SK-N-SH treated with all-trans-retinoic acid at 6 μM for 48 hours (cell line): ENCODE results near the gene RPRD2.

Experiments
- ATAC-seq: fragments of 200-7000 bp; cut with Tn5 transposase; 3 replicates; pipeline ENCODE4 v1.9.1; 2020; ENCODE audit warnings: mild to moderate bottlenecking, moderate library complexity
- ARNTL ChIP-seq: fragments of 450-650 bp; formaldehyde crosslinking; IDR thresholded peaks from 2 replicates; pipeline ENCODE4 v1.5.0; 2020; ENCODE audit warnings: low read depth, mild to moderate bottlenecking, moderate library complexity, borderline replicate concordance
- BACH2 ChIP-seq: fragments of 250-450 bp; sonication (Bioruptor Pico); IDR thresholded peaks from 2 replicates; pipeline ENCODE4 v1.9.0; 2021; ENCODE audit warnings: mild to moderate bottlenecking, borderline replicate concordance
- CSDC2 ChIP-seq: fragments of 250-450 bp; sonication (Bioruptor Pico); IDR thresholded peaks from 2 replicates; pipeline ENCODE4 v1.5.0; 2020; ENCODE audit warnings: mild to moderate bottlenecking, moderate library complexity
- ESRRG ChIP-seq: fragments of 250-450 bp; sonication (Bioruptor Pico); IDR thresholded peaks from 2 replicates; pipeline ENCODE4 v1.6.1; 2021; ENCODE audit warnings: mild to moderate bottlenecking
- ISL1 ChIP-seq: fragments of 250-450 bp; sonication (Bioruptor Pico); IDR thresholded peaks from 2 replicates; pipeline ENCODE4 v2.1.2; 2022; ENCODE audit warnings: mild to moderate bottlenecking, moderate library complexity
- OSR1 ChIP-seq: fragments of 250-450 bp; sonication (Bioruptor Pico); IDR thresholded peaks from 2 replicates; pipeline ENCODE4 v1.8.0; 2022; ENCODE audit warnings: moderate library complexity, mild to moderate bottlenecking, inconsistent platforms
- PPARA ChIP-seq: fragments of 250-450 bp; sonication (Bioruptor Pico); IDR thresholded peaks from 2 replicates; pipeline ENCODE4 v1.5.0; 2020; ENCODE audit warnings: mild to moderate bottlenecking, borderline replicate concordance
- RARB ChIP-seq: fragments of 250-450 bp; sonication (Bioruptor Pico); IDR thresholded peaks from 2 replicates; pipeline ENCODE4 v1.8.0; 2021; ENCODE audit warnings: mild to moderate bottlenecking, moderate library complexity
- SNAI2 ChIP-seq: fragments of 250-450 bp; sonication (Bioruptor Pico); IDR thresholded peaks from 2 replicates; pipeline ENCODE4 v1.5.0; 2020; ENCODE audit warnings: mild to moderate bottlenecking, moderate library complexity
- TCF4 ChIP-seq: fragments of 250-450 bp; sonication (Bioruptor Pico); IDR thresholded peaks from 2 replicates; pipeline ENCODE4 v1.8.0; 2021; ENCODE audit warnings: mild to moderate bottlenecking, moderate library complexity, borderline replicate concordance
- TOX ChIP-seq: fragments of 250-450 bp; sonication (Bioruptor Pico); IDR thresholded peaks from 2 replicates; pipeline ENCODE4 v1.8.0; 2021; ENCODE audit warnings: mild to moderate bottlenecking, moderate library complexity, borderline replicate concordance
- ZC3H10 ChIP-seq: fragments of 250-450 bp; sonication (Bioruptor Pico); IDR thresholded peaks from 2 replicates; pipeline ENCODE4 v1.5.1; 2021; ENCODE audit warnings: mild to moderate bottlenecking, moderate library complexity
- ZFP3 ChIP-seq: fragments of 250-450 bp; sonication (Bioruptor Pico); IDR thresholded peaks from 2 replicates; pipeline ENCODE4 v1.5.0; 2020; ENCODE audit warnings: mild to moderate bottlenecking, moderate library complexity
- ZFP30 ChIP-seq: fragments of 450-650 bp; formaldehyde crosslinking; IDR thresholded peaks from 2 replicates; pipeline ENCODE4 v1.5.0; 2022; ENCODE audit warnings: mild to moderate bottlenecking, moderate library complexity
- ZNF70 ChIP-seq: fragments of 450-650 bp; formaldehyde crosslinking; IDR thresholded peaks from 2 replicates; pipeline ENCODE4 v1.5.0; 2020; ENCODE audit warnings: mild to moderate bottlenecking, moderate library complexity
- ZNF8 ChIP-seq: fragments of 450-650 bp; formaldehyde crosslinking; IDR thresholded peaks from 2 replicates; pipeline ENCODE4 v1.5.0; 2020; ENCODE audit warnings: mild to moderate bottlenecking, moderate library complexity
- TF ChIP-seq, protein P1 (sequence below): fragments of 250-450 bp; sonication (Bioruptor Pico); IDR thresholded peaks from 2 replicates; pipeline ENCODE4 v1.5.1; 2020; ENCODE audit warnings: low read depth, mild to moderate bottlenecking, moderate library complexity
- TF ChIP-seq, protein P2 (sequence below): fragments of 250-450 bp; sonication (Bioruptor Pico); IDR thresholded peaks from 2 replicates; pipeline ENCODE4 v1.8.0; 2021; ENCODE audit warnings: low read depth, mild to moderate bottlenecking, moderate library complexity, borderline replicate concordance
- TF ChIP-seq, protein P3 (sequence below): fragments of 250-450 bp; sonication (Bioruptor Pico); IDR thresholded peaks from 2 replicates; pipeline ENCODE4 v1.5.0; 2020; ENCODE audit warnings: mild to moderate bottlenecking, moderate library complexity
- TF ChIP-seq, protein P4 (sequence below): fragments of 250-450 bp; sonication (Bioruptor Pico); IDR thresholded peaks from 2 replicates; pipeline ENCODE4 v1.8.0; 2020; ENCODE audit warnings: mild to moderate bottlenecking, moderate library complexity, borderline replicate concordance

The RPRD2 gene

DNA sequence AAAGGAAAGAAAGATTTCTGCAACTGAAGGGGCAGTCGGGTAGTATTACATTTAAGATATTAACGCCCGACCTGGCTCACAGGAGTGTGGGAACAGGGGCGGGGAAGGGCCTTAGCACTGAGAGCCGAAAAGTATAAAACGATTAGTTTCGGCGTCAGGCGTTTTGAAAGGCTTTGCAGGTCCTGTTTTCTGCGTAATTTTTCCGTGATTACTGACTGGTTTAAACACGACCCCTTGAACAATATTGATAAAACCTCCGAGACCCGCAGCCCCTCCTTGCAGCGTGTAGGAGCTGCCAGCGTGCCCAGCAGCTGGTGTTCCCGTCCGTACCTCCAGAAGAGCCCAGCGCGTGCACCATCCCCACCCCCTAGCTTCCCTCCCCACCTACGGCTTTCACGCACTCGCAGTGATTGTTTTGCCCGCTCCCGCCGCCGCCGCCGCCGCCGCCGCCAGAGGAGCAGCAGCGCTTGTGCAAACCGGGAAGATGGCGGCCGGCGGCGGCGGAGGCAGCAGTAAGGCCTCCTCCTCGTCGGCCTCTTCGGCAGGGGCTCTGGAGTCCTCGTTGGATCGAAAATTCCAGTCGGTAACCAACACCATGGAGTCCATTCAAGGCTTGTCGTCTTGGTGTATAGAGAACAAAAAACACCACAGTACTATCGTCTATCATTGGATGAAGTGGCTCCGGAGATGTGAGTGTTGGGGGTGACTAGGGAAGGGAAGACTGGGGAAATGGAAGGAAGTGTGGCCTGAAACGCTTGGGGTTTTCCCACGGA is 470 bp downstream of the RPRD2 start:
- peak; percentile 28; the same call in 1 of the 2 replicates for TF ChIP-seq ZC3H10 (CRISPR knock-in tag)
- TF ChIP-seq BACH2 (CRISPR knock-in tag): no peak
- TF ChIP-seq ZFP3 (CRISPR knock-in tag): no peak
- TF ChIP-seq, all 23 proteins: peak for 1
- ATAC-seq: peak; percentile 62

DNA sequence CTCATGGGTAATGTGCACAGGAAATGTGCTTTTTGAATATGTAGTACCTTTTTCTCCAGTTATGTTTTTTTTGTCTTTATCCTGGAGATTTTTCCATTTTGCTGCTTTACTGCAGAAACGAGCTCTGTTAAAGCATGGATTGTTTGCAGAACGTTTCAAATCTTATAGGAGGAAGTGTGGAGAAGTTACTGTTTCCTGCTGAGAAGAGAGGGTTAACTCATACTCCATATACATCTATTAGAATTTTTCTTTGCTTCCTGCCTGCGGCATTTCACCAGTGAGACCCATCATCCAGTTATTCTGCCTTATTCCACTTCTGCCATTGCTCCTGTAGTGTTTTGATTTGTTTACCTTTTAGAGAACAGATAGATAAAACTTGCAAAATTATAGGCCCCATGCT is 2.0 kb downstream of the RPRD2 start:
- no peak for ATAC-seq
- TF ChIP-seq TOX (no peak), ARNTL (CRISPR knock-in tag) (no peak), ZNF8 (no peak), ISL1 (CRISPR knock-in tag) (no peak), SNAI2 (CRISPR knock-in tag) (no peak), PPARA (CRISPR knock-in tag) (no peak), ZFP3 (CRISPR knock-in tag) (no peak), ESRRG (no peak), RARB (CRISPR knock-in tag) (no peak), TCF4 (CRISPR knock-in tag) (no peak)

DNA sequence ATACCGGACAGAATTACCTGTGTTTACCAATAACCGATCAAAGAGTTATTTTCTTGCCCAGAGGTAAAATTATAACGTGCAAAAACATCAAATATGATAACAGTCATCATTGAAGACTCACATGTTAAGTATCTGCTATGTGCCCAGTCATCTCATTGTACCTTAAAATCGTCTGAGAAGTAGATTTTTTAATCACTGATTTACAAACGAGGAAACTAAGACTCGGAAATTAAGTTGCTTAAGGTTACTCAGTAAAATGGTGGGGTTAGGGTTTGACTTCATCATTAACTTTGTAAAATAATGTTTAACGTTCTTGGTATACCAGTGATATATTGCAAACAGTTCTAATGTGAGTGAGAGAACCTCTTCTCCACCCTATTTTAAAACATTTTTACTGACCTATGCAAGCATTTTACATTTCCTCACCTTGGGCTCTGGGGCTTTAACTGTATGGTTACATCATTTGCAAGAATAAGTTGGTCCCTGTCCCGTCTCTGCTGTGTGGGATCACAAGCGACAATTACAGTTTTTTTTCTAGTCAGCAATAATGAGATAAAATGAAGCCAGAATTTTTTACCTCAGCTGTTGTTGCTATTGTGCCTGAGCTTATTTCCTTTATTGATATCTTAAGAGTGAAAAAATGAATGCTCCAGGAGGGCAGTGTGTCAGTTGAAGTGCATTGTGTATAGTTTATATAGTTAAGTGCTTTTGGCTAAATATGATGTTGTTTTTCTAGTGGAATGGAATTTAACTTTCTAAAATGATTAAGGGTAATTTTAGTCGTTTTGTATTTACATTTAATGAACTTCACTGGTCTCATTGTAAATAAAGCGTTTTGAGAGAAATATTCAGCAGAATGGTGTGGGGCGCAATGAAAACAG is 2.7 kb downstream of the RPRD2 start:
- TF ChIP-seq OSR1 (CRISPR knock-in tag) (no peak), ESRRG (no peak)
- TF ChIP-seq, protein P1, sequence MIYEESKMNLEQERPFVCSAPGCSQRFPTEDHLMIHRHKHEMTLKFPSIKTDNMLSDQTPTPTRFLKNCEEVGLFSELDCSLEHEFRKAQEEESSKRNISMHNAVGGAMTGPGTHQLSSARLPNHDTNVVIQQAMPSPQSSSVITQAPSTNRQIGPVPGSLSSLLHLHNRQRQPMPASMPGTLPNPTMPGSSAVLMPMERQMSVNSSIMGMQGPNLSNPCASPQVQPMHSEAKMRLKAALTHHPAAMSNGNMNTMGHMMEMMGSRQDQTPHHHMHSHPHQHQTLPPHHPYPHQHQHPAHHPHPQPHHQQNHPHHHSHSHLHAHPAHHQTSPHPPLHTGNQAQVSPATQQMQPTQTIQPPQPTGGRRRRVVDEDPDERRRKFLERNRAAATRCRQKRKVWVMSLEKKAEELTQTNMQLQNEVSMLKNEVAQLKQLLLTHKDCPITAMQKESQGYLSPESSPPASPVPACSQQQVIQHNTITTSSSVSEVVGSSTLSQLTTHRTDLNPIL (CRISPR knock-in tag): no peak
- TF ChIP-seq, protein P2, sequence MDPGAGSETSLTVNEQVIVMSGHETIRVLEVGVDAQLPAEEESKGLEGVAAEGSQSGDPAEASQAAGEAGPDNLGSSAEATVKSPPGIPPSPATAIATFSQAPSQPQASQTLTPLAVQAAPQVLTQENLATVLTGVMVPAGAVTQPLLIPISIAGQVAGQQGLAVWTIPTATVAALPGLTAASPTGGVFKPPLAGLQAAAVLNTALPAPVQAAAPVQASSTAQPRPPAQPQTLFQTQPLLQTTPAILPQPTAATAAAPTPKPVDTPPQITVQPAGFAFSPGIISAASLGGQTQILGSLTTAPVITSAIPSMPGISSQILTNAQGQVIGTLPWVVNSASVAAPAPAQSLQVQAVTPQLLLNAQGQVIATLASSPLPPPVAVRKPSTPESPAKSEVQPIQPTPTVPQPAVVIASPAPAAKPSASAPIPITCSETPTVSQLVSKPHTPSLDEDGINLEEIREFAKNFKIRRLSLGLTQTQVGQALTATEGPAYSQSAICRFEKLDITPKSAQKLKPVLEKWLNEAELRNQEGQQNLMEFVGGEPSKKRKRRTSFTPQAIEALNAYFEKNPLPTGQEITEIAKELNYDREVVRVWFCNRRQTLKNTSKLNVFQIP (CRISPR knock-in tag): no peak
- ATAC-seq: no peak

DNA sequence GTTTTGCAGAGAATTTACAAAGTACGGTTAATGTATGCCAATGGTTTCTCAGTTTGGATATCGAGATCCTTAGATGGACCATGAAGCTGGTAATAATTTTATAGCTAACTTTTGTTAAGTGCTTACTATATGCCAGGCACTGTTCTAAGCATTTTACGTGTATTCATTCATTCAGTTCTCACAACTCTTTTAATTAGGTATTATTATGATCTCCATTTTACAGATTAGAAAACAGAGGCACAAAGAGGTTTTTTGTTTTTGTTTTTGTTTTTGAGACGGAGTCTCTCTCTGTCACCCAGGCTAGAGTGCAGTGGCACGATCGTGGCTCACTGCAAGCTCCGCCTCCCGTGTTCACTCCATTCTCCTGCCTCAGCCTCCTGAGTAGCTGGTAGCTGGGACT is 7.2 kb downstream of the RPRD2 start:
- no peak for ATAC-seq

More for the DNA sequence above, 7.2 kb downstream of the RPRD2 start:
- TF ChIP-seq ZFP3 (CRISPR knock-in tag) (no peak), ZNF70 (CRISPR knock-in tag) (no peak), ZC3H10 (CRISPR knock-in tag) (no peak), ESRRG (no peak), RARB (CRISPR knock-in tag) (no peak), PPARA (CRISPR knock-in tag) (no peak), ZFP30 (no peak), CSDC2 (CRISPR knock-in tag) (no peak), OSR1 (CRISPR knock-in tag) (no peak)
- TF ChIP-seq, protein P3, sequence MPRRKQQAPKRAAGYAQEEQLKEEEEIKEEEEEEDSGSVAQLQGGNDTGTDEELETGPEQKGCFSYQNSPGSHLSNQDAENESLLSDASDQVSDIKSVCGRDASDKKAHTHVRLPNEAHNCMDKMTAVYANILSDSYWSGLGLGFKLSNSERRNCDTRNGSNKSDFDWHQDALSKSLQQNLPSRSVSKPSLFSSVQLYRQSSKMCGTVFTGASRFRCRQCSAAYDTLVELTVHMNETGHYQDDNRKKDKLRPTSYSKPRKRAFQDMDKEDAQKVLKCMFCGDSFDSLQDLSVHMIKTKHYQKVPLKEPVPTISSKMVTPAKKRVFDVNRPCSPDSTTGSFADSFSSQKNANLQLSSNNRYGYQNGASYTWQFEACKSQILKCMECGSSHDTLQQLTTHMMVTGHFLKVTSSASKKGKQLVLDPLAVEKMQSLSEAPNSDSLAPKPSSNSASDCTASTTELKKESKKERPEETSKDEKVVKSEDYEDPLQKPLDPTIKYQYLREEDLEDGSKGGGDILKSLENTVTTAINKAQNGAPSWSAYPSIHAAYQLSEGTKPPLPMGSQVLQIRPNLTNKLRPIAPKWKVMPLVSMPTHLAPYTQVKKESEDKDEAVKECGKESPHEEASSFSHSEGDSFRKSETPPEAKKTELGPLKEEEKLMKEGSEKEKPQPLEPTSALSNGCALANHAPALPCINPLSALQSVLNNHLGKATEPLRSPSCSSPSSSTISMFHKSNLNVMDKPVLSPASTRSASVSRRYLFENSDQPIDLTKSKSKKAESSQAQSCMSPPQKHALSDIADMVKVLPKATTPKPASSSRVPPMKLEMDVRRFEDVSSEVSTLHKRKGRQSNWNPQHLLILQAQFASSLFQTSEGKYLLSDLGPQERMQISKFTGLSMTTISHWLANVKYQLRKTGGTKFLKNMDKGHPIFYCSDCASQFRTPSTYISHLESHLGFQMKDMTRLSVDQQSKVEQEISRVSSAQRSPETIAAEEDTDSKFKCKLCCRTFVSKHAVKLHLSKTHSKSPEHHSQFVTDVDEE (CRISPR knock-in tag): no peak
- TF ChIP-seq, protein P4, sequence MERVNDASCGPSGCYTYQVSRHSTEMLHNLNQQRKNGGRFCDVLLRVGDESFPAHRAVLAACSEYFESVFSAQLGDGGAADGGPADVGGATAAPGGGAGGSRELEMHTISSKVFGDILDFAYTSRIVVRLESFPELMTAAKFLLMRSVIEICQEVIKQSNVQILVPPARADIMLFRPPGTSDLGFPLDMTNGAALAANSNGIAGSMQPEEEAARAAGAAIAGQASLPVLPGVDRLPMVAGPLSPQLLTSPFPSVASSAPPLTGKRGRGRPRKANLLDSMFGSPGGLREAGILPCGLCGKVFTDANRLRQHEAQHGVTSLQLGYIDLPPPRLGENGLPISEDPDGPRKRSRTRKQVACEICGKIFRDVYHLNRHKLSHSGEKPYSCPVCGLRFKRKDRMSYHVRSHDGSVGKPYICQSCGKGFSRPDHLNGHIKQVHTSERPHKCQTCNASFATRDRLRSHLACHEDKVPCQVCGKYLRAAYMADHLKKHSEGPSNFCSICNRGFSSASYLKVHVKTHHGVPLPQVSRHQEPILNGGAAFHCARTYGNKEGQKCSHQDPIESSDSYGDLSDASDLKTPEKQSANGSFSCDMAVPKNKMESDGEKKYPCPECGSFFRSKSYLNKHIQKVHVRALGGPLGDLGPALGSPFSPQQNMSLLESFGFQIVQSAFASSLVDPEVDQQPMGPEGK (CRISPR knock-in tag): no peak
- TF ChIP-seq, protein P2 (CRISPR knock-in tag): no peak
